Activated CD4-positive, alpha-beta T cell treated with anti-CD3 and anti-CD28 coated beads for 36 hours (primary cell): ENCODE data around the gene ZNF165. TPM values are rescaled to one million over a fixed set of nuclear protein-coding genes. Genes with fewer than 3 reads are reported as not detected.
"Not testable (repeated sequence)": the region's sequence is repeated elsewhere in the genome, so short reads cannot be mapped to it uniquely, and the experiment has no call there.

Source experiments
- ATAC-seq: fragments of 200-7000 bp; cut with Tn5 transposase; one replicate; pipeline ENCODE4 v1.10.0; 2021; ENCODE audit warnings: mild to moderate bottlenecking, moderate library complexity
- CTCF ChIA-PET: fragments of 350-600 bp; sonication (Branson Sonifier 250); formaldehyde crosslinking; loops from one replicate; lab custom pipeline; 2021; ENCODE audit warnings: antibody characterized with exemption; lab: Charles Lee
- POLR2A ChIA-PET: fragments of 350-600 bp; sonication (Branson Sonifier 250); formaldehyde crosslinking; loops from one replicate; lab custom pipeline; 2021; ENCODE audit warnings: antibody characterized with exemption, inconsistent platforms; lab: Charles Lee
- DNase-seq: peaks from one replicate; pipeline ENCODE4 v3.0.0-alpha.2; 2020
- H3K27ac Mint-ChIP-seq: one replicate; pipeline ENCODE4 v1.8.0; 2021; ENCODE audit warnings: mixed read lengths
- H3K27me3 Mint-ChIP-seq: one replicate; pipeline ENCODE4 v1.8.0; 2021; ENCODE audit warnings: mixed read lengths
- H3K36me3 Mint-ChIP-seq: one replicate; pipeline ENCODE4 v1.8.0; 2021; ENCODE audit warnings: low read depth, mixed read lengths
- H3K4me1 Mint-ChIP-seq: one replicate; pipeline ENCODE4 v1.8.0; 2021; ENCODE audit warnings: mixed read lengths
- H3K4me3 Mint-ChIP-seq: one replicate; pipeline ENCODE4 v1.8.0; 2021; ENCODE audit warnings: mild to moderate bottlenecking, moderate library complexity, mixed read lengths
- H3K9me3 Mint-ChIP-seq: one replicate; pipeline ENCODE4 v1.8.0; 2021; ENCODE audit warnings: low read depth, mixed read lengths
- intact Hi-C, 2 experiments: fragments of 100-400 bp; cut with DNase I in 1 of 2; cut with micrococcal nuclease in 1 of 2; formaldehyde crosslinking; loops; one replicate each; pipeline versions ENCODE4 v1.14.2 to v1.15.1; 2022 to 2024; cut with DNase I, micrococcal nuclease
- total RNA-seq, 2 experiments: library from RNA; stranded (reverse); gene quantifications; one replicate each; pipeline ENCODE4 v1.2.3, GENCODE V29; 2021

The ZNF165 gene
- total RNA-seq, 2 experiments from 2014 or later: 4.6 TPM

DNA sequence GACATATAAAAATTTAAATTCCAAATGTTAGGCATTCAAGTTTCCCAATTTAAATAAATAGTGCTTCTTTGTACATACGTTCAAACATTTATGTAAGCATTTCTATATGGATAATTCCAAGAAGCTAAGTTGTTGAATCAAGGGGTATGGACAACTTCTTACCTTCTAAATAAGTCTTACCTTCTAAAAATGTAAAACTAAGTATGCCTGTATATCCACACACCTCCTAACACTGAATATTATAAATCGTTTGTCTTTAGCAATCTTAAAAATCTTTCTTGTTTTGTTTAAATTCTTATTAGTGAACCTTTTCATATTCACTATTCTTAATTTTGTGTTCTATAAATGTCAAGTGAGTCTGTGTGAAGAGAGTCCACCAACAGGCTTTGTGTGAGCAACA lies 41.5 kb downstream of the ZNF165 start:
- no peaks in the 10 kb centered on the region for H3K27me3 Mint-ChIP-seq
- ATAC-seq (no peak), DNase-seq (no peak)
- no peaks in the 10 kb centered on the region for H3K9me3 Mint-ChIP-seq
- H3K4me3 Mint-ChIP-seq: no peak overlapping the region
- no peak overlapping the region for H3K27ac Mint-ChIP-seq
- H3K4me1 Mint-ChIP-seq: peaks cover 27% of the 10 kb centered on the region
- intact Hi-C loops: no loop called here
- ChIA-PET CTCF (no interaction called here), POLR2A (no interaction called here)
- peaks cover 39% of the 10 kb centered on the region for H3K36me3 Mint-ChIP-seq

- DNase-seq, intact Hi-C loops, H3K9me3 Mint-ChIP-seq, H3K27ac Mint-ChIP-seq, POLR2A ChIA-PET, H3K27me3 Mint-ChIP-seq, CTCF ChIA-PET, ATAC-seq, H3K4me3 Mint-ChIP-seq: not testable (repeated sequence)
- peaks cover 40% of the 10 kb centered on the region for H3K36me3 Mint-ChIP-seq
- H3K4me1 Mint-ChIP-seq: peaks cover 31% of the 10 kb centered on the region
These were observed 41.9 kb downstream of the ZNF165 start for GRCh38 chr6:28122283-28122682.

DNA sequence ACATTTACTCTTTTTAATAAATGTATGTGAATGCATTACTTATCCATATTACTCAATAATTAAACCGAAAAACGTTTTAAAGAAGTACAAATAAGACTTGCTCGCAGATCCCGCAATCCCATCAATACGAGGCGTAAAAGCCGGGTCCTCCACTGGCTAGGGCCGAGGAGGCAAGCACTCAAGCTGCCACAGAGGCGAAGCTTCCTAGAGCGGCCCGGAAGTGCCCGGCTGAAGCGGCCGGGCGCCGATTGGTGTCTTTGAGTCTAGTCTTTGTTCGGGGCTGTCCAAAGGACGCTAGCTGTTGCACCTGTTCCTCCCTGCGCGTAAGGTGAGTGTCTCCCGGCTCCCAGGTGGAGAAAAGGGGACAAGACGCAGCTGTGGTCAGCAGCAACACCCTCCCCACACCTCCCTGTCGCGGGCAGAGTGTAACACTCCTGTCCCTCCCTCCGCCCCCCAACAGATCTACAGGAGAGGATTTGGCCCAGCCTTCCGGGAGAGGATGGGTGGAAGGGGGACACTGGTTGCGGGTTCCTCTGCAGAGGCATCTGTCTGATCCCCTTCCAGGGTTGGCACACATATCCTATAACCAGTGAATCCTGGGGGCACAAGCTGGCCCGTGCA lies 44.1 kb downstream of the ZNF165 start, which contains the start of gene ZSCAN16:
Gene ZSCAN16 (plus strand): TSS at position 260 of the 621 bp plus-strand sequence. CDS start 835 bp downstream, outside the sequence.
- Mint-ChIP-seq H3K4me3 (peak within 1 kb of the TSS; percentile 89), H3K9me3 (no peaks in the 10 kb centered on the region), H3K27ac (peak within 1 kb of the TSS; percentile 91), H3K27me3 (no peaks in the 10 kb centered on the region), H3K36me3 (peaks cover 40% of the 10 kb centered on the region), H3K4me1 (peaks cover 44% of the 10 kb centered on the region)
- POLR2A ChIA-PET: interaction anchor here (1.2 kb wide), 1 partner anchor 13 kb away, joined by 3 read pairs; no protein-coding TSS in a partner anchor
- CTCF ChIA-PET: interaction anchor here (0.5 to 3.4 kb wide), 3 partner anchors 17 to 231 kb away, joined by 5 to 14 read pairs (median 7); partner anchors contain the start of gene ZKSCAN8
- DNase-seq (peak; percentile 82), ATAC-seq (peak; percentile 94)
- intact Hi-C loops: loop anchor here (1.0 kb wide), 5 partner anchors 12 to 463 kb away; partner anchors contain the start of genes ZKSCAN3 (in 1 of the 2), ZKSCAN8 (in 1 of the 2) and ZSCAN12 (in 1 of the 2)

GRCh38 chr6:28124971-28125353 lies 44.6 kb downstream of the ZNF165 start:
- no peak for DNase-seq
- no peaks in the 10 kb centered on the region for H3K27me3 Mint-ChIP-seq
- peak overlapping the region; percentile 89 for H3K4me3 Mint-ChIP-seq
- peak; percentile 24 for ATAC-seq
- intact Hi-C loops: loop anchor here (1.0 kb wide), 5 partner anchors 11 to 462 kb away; partner anchors contain the start of genes ZKSCAN3 (in 1 of the 2), ZKSCAN8 (in 1 of the 2) and ZSCAN12 (in 1 of the 2)
- peak overlapping the region; percentile 91 for H3K27ac Mint-ChIP-seq
- H3K4me1 Mint-ChIP-seq: peaks cover 45% of the 10 kb centered on the region
- H3K36me3 Mint-ChIP-seq: peaks cover 42% of the 10 kb centered on the region
- POLR2A ChIA-PET: interaction anchor here (1.2 kb wide), 1 partner anchor 12 kb away, joined by 3 read pairs; no protein-coding TSS in a partner anchor
- H3K9me3 Mint-ChIP-seq: no peaks in the 10 kb centered on the region
- CTCF ChIA-PET: interaction anchor here (0.5 to 3.4 kb wide), 4 partner anchors 16 to 231 kb away, joined by 3 to 14 read pairs (median 6); partner anchors contain the start of gene ZKSCAN8

DNA sequence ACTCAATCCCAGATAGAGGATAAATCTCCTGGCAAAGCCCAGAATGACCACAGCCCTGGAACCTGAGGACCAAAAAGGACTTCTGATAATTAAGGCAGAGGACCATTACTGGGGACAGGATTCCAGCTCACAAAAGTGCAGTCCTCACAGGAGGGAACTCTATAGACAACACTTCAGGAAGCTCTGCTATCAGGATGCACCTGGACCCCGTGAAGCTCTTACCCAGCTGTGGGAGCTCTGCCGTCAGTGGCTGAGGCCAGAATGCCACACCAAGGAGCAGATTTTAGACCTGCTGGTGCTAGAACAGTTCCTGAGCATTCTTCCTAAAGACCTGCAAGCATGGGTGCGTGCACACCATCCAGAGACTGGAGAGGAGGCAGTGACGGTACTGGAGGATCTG lies 45.0 kb downstream of the ZNF165 start:
- intact Hi-C loops: no loop called here
- H3K27ac Mint-ChIP-seq: peak overlapping the region; percentile 91
- DNase-seq (no peak), ATAC-seq (no peak)
- no peaks in the 10 kb centered on the region for H3K9me3 Mint-ChIP-seq
- H3K27me3 Mint-ChIP-seq: no peaks in the 10 kb centered on the region
- peak overlapping the region; percentile 89 for H3K4me3 Mint-ChIP-seq
- peaks cover 45% of the 10 kb centered on the region for H3K4me1 Mint-ChIP-seq
- ChIA-PET CTCF (interaction anchor here (0.7 to 3.4 kb wide), 3 partner anchors 16 to 231 kb away, joined by 3 to 14 read pairs (median 7); partner anchors contain the start of gene ZKSCAN8), POLR2A (interaction anchor here (1.2 kb wide), 1 partner anchor 12 kb away, joined by 3 read pairs; no protein-coding TSS in a partner anchor)
- H3K36me3 Mint-ChIP-seq: peaks cover 42% of the 10 kb centered on the region

DNA sequence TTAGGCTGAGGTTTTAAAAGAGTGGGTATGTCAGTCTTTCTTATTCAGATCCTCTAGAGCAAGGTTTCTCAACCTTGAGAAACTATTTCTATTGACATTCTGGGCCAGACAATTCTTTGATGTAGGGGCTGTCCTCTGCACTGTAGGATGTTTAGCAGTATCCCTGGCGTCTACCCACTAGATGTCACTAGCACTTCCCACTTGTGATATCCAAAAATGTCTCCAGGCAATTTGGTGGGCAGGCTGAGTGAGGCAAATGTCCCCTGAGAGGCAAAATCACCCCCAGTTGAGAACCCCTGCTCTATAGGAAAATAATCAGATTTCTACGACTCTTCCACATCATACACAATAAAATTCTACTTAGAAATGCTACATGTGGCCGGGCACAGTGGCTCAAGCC lies 53.6 kb downstream of the ZNF165 start:
- H3K4me3 Mint-ChIP-seq: peak overlapping the region; percentile 43
- H3K27ac Mint-ChIP-seq: peak overlapping the region; percentile 82
- H3K36me3 Mint-ChIP-seq: peaks cover 41% of the 10 kb centered on the region
- H3K27me3 Mint-ChIP-seq: no peaks in the 10 kb centered on the region
- ATAC-seq: no peak
- peak; percentile 41 for DNase-seq
- POLR2A ChIA-PET: interaction anchor here (0.6 kb wide), 1 partner anchor 217 kb away, joined by 3 read pairs; no protein-coding TSS in a partner anchor
- H3K9me3 Mint-ChIP-seq: no peaks in the 10 kb centered on the region
- H3K4me1 Mint-ChIP-seq: peaks cover 53% of the 10 kb centered on the region
- CTCF ChIA-PET: no interaction called here
- intact Hi-C loops: loop anchor here (1.0 to 10.0 kb wide), 3 partner anchors 222 to 451 kb away; a partner anchor contains a TSS

DNA sequence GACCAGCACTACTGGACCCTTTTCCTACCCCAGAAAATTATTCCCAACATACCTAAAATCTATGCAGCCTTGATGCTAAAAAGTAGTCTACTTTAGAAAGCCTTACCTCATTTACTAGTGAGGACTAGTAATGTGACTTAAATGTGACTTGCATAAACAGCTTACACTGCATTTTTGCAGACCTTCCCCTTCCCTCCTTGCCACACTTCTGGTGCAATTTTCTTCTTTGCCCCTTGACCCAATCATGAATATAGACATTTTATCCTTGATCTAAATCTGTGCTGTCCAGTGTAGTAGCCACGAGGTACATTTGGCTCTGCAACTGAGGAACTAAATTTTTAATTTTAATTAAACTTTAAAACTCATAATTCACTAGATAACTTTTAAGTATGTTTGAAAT lies 54.3 kb downstream of the ZNF165 start:
- Mint-ChIP-seq H3K27me3 (no peaks in the 10 kb centered on the region), H3K4me1 (peaks cover 56% of the 10 kb centered on the region), H3K27ac (peak overlapping the region; percentile 82), H3K9me3 (no peaks in the 10 kb centered on the region), H3K36me3 (peaks cover 37% of the 10 kb centered on the region), H3K4me3 (peak overlapping the region; percentile 43)
- DNase-seq (no peak), ATAC-seq (no peak)
- CTCF ChIA-PET: no interaction called here
- POLR2A ChIA-PET: no interaction called here
- intact Hi-C loops: loop anchor here (1.0 to 10.0 kb wide), 9 partner anchors 133 to 848 kb away; partner anchors contain the start of genes ZSCAN26 (in 1 of the 2) and ZSCAN31 (in 1 of the 2)

GRCh38 chr6:28135393-28135792 lies 55.0 kb downstream of the ZNF165 start:
- H3K27ac Mint-ChIP-seq: peak overlapping the region; percentile 96

DNA sequence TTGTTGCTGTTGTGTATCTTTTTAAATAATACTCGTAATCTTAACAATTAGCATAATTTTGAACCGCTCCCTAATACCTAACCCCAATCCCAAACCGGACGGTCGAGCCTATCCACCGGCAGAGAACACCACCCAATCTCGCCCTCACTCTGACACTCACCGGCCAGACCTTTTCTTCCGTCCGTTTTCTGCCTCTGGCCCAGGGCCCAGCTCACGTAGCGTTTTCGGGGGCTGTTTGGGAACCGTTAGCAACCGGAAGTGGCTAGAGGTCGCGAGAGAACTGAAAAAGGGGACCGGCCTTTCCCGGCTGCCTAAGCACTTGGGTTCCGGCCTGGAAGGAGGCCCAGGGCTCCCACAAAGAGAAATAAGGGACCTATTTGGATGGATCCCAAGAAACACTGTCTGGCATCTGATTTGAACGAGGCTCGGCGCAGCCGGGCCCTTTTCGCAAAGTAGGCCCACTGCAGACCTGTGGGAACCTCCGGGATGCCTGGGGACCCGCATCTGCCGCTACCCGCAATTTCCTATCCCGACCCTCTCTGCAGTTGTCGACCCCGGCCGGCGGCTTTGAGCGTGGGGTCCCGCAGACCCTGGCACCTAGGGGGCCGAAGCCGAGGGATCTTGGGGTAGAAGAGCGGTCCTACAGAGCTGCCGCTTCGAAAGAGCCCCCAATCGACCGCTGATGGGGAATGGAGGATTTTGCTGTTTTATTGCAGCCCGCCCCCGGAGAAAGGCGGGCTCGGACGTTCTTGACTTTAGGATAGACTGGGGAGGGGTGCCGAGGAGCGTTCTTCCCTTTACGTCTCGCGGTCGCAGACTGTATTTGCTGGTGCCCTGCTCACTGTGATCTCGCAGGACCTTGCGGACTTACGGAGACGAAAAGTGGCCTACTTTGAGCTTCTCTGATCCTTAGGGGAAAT lies 56.5 kb downstream of the ZNF165 start:
- no peaks in the 10 kb centered on the region for H3K27me3 Mint-ChIP-seq
- peak overlapping the region; percentile 96 for H3K27ac Mint-ChIP-seq
- no peaks in the 10 kb centered on the region for H3K9me3 Mint-ChIP-seq
- peaks cover 70% of the 10 kb centered on the region for H3K4me1 Mint-ChIP-seq
- peak; percentile 45 for ATAC-seq
- DNase-seq: peak; percentile 85
- peaks cover 26% of the 10 kb centered on the region for H3K36me3 Mint-ChIP-seq
- ChIA-PET CTCF (interaction anchor here (1.0 to 3.1 kb wide), 3 partner anchors 9 to 114 kb away, joined by 3 to 10 read pairs (median 5); no protein-coding TSS in a partner anchor), POLR2A (interaction anchor here (0.7 to 1.2 kb wide), 3 partner anchors 12 to 289 kb away, joined by 3 read pairs; no protein-coding TSS in a partner anchor)
- H3K4me3 Mint-ChIP-seq: peak overlapping the region; percentile 87
- intact Hi-C loops: loop anchor here (1.0 to 10.0 kb wide), 20 partner anchors 13 to 845 kb away; partner anchors contain the start of genes ZKSCAN4 (in 2 of the 2), ZSCAN12 (in 2 of the 2), ZSCAN26 (in 2 of the 2) and ZNF165 (in 1 of the 2)

More at GRCh38 chr6:28135393-28135792, 55.0 kb downstream of the ZNF165 start:
- no peak for ATAC-seq
- ChIA-PET POLR2A (no interaction called here), CTCF (interaction anchor here (0.7 to 1.0 kb wide), 2 partner anchors 31 to 83 kb away, joined by 3 to 5 read pairs; no protein-coding TSS in a partner anchor)
- peak overlapping the region; percentile 87 for H3K4me3 Mint-ChIP-seq
- intact Hi-C loops: loop anchor here (5.0 to 10.0 kb wide), 8 partner anchors 132 to 847 kb away; partner anchors contain the start of genes ZSCAN26 (in 1 of the 2) and ZSCAN31 (in 1 of the 2)
- peaks cover 30% of the 10 kb centered on the region for H3K36me3 Mint-ChIP-seq
- H3K4me1 Mint-ChIP-seq: peaks cover 63% of the 10 kb centered on the region
- H3K27me3 Mint-ChIP-seq: no peaks in the 10 kb centered on the region
- no peaks in the 10 kb centered on the region for H3K9me3 Mint-ChIP-seq
- DNase-seq: no peak

GRCh38 chr6:28137505-28137981 lies 57.2 kb downstream of the ZNF165 start:
- ATAC-seq (peak; percentile 60), DNase-seq (peak; percentile 46)
- ChIA-PET POLR2A (interaction anchor here (0.7 to 1.2 kb wide), 2 partner anchors 12 to 289 kb away, joined by 3 read pairs; no protein-coding TSS in a partner anchor), CTCF (interaction anchor here (0.9 to 3.1 kb wide), 4 partner anchors 9 to 219 kb away, joined by 3 to 10 read pairs (median 4); no protein-coding TSS in a partner anchor)
- Mint-ChIP-seq H3K27ac (peak overlapping the region; percentile 96), H3K4me3 (peak overlapping the region; percentile 87), H3K27me3 (no peaks in the 10 kb centered on the region), H3K4me1 (peaks cover 67% of the 10 kb centered on the region), H3K36me3 (peaks cover 26% of the 10 kb centered on the region), H3K9me3 (no peaks in the 10 kb centered on the region)
- intact Hi-C loops: loop anchor here (1.0 to 10.0 kb wide), 17 partner anchors 23 to 845 kb away; partner anchors contain the start of genes ZSCAN12 (in 2 of the 2), ZKSCAN4 (in 1 of the 2), ZNF165 (in 1 of the 2) and ZSCAN26 (in 1 of the 2)
